A549 treated with dexamethasone at 1 μM for 4 hours (cell line): ENCODE measurements around the gene TTI1. TPM values are rescaled to one million over a fixed set of nuclear protein-coding genes. Genes with fewer than 3 reads are reported as not detected.

Source experiments
- total RNA-seq: library from RNA; stranded (reverse); fragments of 200-300 nt; extraction: Qiagen RNA extraction; gene quantifications from 5 replicates; pipeline ENCODE4 v1.2.3, GENCODE V29; 2022

TTI1 gene
- 17.8 to 23.9 TPM (median 23.0 TPM) in 5 replicates for total RNA-seq

DNA sequence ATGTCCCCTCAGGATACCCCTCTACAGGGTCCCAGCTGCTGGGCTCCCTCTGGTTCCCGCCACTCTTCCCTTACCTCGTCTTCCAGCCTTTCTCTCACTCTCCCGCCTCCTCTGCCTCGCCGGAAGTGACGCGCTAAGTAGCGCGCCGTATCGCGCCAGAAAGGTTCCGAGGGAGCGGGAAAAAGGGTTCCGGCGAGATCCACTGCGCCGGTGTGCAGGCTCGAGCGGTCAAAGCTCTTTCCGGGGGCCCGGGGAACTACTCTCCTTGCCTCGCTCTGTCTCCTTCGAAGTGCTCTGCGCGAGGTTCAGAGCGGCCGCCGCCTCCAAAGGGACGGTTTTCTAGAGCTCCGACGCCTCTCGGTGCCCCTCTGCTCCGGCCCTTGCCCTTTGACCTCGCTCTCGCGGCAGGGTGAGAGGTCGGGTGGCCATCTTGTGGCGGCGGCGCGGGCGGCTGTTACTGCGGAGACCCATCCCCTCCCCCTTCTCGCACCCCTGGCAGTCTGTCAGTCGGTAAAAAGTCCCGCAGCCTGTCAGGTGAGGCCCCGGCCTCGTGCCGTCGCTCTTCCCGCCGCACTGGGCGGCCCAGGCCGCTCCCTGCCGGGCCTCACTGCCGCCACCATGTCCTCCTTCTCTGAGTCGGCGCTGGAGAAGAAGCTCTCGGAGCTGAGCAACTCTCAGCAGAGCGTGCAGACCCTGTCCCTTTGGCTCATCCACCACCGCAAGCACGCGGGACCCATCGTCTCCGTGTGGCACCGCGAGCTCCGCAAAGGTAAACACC is at the start of gene TTI1, which contains the start of gene RPRD1B:
Gene TTI1, minus strand, starts transcription at position 127 of the 778 bp plus-strand sequence. CDS start 19,640 bp downstream, outside the sequence.
Gene RPRD1B, plus strand, starts transcription at position 417 of the 778 bp plus-strand sequence. Its CDS starts 202 bp downstream, at position 619.

Other genes starting within 250 kb of the TTI1 start
- gene VSTM2L, start 130.3 kb downstream of the TTI1 start, total RNA-seq: 19.8 to 29.6 TPM (median 20.9 TPM) in 5 replicates
- 24.9 to 34.0 TPM (median 29.5 TPM) in 5 replicates for gene RPRD1B, start 290 bp upstream of the TTI1 start, total RNA-seq
- gene TGM2, start 131.8 kb upstream of the TTI1 start, total RNA-seq: 402 to 631 TPM (median 528 TPM) in 5 replicates
- gene KIAA1755, start 227.3 kb upstream of the TTI1 start, total RNA-seq: 0.13 to 0.26 TPM (median 0.18 TPM) in 5 replicates